UCSD-AML1 (cell line): Measurements from ENCODE around the gene OR2H1.
"Not testable (repeated sequence)": the region's sequence is repeated elsewhere in the genome, so short reads cannot be mapped to it uniquely, and the experiment has no call there.

Source experiments
- DNase-seq: peaks from one replicate; lab custom pipeline; 2025; ENCODE audit not compliant: unreplicated experiment; lab: John Stamatoyannopoulos, UW

The OR2H1 gene

DNA sequence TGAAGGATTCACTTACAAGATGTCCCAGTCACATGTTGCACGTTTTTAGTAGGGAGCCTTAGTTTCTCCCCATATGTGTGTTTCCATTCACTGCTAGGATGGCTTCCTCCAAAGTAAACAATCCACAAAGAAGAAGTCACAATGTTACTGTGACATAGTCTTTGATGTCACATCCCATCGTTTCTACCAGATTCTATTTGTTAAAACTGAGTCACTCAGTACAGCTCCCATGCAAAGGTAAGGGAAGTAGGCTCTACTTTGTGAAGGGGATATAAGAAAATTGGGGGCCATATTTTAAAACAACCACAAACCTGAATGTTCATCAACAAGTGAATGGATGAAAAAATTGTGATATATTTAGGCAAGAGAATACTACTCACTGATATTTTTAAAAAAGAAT is at the start of gene OR2H1, which contains the start of gene OR11A1:
OR2H1 (plus strand) TSS at position 185 of the 400 bp plus-strand sequence. CDS start 4,615 bp downstream, outside the sequence.
OR11A1 (minus strand) TSS at position 101 of the 400 bp plus-strand sequence. CDS start 29,430 bp downstream, outside the sequence.
- no peak for DNase-seq

DNA sequence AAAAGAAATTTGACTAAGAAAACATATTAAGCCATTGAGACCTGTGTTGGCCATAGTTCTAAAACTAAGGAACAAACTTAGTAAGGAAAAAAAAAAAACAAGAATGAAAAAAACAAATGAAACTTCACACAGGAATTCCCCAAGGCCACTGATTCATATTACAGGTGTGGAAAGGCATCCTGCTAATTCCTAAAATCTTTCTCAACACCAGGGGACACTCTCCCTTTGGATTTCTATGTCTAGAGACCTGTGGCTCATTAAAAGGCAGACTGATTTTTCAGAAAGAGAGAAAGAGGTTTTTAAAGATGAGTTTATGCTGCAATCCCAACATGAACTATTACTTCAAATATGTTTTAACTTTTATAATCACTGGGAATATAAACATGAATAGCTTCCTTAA is 42.4 kb upstream of the OR2H1 start, which contains the start of gene OR12D1:
OR12D1 (plus strand) TSS at position 341 of the 400 bp plus-strand sequence.
- DNase-seq = no peak

DNA sequence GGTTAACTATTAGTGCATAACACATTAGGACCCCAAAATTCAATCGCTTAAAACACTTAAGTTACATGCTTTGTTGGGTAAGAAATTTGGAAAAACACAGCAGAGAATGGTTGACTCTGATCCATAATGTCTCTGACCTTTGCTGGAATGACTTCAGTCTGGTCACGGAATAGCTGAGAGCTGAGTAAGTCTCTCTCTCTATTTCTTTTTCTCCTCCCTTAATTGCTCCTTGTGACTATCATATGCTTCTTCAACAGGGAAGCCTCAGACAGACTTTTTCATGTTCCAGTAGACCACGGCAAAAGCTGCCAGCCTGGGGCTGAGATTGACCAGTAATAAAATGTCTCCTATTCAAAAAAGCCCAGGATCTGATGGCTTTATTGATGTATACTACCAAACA is 37.4 kb upstream of the OR2H1 start:
- DNase-seq = no peak

DNA sequence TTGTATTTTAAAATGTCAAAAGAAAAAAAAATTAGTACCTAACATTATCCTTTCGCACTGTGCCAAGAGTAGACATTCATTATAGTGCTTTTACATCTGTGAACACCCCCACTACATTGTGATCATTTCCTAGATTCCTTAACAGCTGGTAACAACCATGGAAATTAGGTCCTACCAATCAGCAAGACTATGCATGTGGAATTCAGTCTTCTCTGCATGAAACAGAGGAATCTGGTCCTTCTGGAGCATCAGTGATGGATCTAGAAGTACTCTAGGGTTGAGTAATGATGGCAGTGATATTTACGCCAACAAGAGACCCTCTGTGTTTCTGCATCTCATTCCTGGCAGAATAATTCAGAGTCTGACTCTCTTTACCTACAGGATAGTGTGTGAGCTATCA is 32.8 kb upstream of the OR2H1 start:
- DNase-seq = no peak

DNA sequence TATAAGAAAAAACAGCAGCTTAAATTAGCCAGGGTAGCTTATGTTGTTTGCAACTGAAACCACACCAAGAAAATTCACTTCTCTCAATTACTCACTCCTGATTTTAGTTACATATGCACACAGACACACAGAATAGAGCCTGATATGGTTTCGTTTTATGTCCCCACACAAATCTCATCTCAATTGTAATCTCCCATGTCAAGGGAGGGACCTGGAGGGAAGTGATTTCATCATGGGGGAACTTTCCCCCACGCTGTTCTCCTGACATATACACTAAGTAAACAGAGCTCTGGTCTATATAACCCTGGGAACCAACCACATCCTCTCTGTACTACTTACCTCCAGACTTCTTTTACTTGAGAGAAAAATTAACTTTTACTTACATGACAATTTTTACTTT is 32.4 kb upstream of the OR2H1 start:
- DNase-seq = no peak

DNA sequence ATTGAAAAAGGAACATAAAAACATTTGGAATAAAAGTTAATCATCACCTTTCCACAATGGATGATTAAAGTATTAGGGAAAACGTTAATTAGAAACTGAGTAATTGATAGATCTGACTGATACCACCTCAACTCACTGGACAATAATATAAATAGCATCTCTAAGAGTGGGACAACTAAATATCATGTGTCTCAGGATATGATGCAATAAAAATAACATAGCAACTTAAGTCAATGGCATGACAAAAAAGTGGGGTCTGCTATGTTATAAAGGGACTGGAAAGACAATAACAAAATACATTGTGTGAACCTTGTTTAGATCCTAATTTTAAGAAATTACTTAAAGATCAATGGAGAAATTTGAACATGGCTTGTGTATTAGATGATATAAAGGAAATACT is 31.9 kb upstream of the OR2H1 start:
- no peak for DNase-seq

DNA sequence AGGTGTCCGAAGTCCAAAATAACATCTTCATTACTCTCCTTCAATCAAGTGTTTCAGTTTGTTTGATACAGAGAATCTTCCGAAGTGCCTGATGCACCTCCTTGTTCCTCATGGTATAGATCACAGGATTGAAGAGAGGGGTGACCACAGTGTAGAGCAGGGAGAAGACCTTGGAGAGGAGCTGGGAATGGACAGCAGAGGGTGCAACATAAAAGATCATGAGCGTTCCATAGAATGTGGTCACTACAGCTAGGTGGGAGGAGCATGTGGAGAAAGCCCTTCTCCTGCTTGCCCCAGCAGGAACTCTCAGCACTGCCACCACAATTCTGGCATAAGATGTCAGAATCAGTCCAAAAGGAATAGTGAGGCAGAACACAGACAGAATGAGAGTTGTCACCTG is 30.3 kb upstream of the OR2H1 start:
- no peak for DNase-seq

DNA sequence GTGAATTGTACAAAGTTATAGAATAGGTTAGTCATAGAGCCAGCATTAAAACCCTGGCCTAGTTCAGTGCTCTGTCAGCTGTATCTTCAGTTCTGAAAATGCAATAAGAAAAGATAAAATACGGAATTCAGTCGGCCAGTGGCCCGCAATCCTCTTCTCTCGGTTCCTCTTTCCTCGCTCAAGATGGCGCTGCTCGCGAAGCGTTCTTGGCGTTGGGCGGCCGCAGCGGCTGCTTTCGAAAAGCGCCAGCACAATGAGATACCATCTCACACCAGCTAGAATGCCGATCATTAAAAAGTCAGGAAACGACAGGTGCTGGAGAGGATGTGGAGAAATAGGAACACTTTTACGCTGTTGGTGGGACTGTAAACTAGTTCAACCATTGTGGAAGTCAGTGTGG is 20.2 kb upstream of the OR2H1 start:
- DNase-seq = not testable (repeated sequence)

DNA sequence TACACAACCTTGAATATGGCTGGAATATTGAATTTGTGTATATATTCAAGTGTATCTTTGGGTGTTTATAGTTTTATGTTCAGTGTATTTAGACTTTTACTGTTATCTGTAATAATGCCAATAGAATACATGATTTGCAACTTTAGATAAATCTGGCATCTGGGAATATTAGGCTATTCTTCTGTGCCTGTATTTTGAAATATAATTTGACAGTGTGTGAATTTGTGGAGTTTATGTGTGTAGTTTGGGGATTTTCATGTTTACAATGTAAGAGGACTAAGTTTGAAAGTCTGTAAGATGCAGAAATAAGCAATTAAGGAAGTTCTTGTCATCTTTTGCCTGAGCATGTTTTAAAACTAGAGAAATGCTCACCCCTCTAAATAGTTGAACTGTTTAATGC is 17.9 kb upstream of the OR2H1 start, which contains the start of gene OR10C1:
OR10C1 (plus strand) TSS at position 301 of the 400 bp plus-strand sequence. CDS start 710 bp downstream, outside the sequence.
- no peak for DNase-seq

DNA sequence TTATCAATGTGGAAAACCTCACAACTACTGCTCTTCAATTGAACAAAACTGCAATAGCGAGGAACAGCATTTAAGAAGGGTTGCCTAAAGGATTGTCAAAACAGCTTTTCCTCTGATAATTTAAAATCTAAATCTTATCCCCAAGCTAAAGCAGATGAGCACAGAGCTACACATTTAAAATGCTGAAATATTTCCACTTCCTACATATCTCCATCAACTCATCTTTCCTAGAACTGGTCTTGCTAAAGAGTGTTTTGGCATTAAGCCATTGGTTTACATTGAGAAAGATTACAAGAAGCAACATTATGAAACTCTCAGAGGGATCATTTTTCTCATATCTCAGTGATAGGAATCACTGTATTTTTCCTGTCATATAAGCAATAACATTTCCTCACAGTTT is 14.2 kb upstream of the OR2H1 start:
- no peak for DNase-seq

DNA sequence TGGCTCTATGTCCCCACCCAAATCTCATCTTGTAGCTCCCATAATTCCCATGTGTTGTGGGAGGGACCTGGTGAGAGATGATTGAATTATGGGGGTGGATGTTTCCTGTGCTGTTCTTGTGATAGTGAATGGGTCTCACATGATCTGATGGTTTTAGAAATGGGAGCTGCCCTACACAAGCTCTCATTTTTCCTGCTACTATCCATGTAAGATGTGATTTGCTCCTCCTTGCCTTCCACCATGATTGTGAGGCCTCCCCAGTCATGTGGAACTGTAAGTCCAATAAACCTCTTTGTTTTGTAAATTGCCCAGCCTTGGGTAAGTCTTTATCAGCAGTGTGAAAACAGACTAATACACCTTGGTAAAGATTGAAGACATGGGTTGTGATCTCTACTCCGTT is 12.9 kb upstream of the OR2H1 start:
- DNase-seq = not testable (repeated sequence)

DNA sequence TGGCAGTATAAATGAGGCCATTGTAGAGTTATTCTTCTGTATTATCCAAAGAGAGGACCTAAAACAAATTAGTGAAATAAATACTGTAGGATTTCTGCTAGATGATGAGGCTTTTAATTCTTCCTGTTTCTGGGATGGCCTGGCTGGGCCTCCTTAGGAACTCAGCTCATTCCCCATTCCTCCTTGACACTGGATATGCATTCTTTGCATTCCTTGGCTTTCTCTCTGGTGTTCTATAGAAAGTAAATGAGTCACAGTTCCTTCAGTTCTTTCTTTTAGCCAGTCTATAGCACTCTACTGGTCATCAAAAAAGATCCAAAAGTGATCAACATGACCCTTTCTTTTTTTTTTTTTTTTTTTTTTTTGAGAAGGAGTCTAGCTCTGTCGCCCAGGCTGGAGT is 9.3 kb upstream of the OR2H1 start:
- DNase-seq = no peak

DNA sequence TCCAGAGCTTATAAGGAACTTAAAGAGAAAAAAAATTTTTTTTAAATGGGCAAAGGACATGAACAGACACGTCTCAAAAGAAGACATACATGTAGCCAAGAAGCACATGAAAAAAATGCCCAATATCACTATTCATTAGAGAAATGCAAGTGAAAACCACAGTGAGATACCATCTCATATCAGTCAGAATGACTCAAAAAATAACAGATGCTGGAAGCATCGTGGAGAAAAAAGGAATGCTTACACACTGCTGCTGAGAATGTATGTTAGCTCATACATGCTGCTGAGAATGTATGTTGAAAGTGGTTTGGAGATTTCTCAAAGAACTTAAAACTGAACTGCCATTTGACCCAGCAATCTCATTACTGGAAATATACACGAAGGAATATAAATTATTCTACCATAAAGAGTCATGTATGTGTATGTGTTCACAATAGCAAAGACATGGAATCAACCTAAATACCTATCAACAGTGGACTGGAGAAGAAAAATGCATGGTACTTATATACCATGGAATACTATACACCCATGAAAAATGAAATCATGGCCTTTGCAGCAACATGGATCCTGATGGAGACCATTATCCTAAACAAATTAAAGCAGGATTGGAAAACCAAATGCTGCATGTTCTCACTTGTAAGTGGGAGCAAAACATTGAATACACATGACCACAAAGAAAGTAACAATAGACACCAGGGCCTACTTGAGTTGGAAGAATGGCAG is 5.3 kb upstream of the OR2H1 start:
- DNase-seq = no peak

DNA sequence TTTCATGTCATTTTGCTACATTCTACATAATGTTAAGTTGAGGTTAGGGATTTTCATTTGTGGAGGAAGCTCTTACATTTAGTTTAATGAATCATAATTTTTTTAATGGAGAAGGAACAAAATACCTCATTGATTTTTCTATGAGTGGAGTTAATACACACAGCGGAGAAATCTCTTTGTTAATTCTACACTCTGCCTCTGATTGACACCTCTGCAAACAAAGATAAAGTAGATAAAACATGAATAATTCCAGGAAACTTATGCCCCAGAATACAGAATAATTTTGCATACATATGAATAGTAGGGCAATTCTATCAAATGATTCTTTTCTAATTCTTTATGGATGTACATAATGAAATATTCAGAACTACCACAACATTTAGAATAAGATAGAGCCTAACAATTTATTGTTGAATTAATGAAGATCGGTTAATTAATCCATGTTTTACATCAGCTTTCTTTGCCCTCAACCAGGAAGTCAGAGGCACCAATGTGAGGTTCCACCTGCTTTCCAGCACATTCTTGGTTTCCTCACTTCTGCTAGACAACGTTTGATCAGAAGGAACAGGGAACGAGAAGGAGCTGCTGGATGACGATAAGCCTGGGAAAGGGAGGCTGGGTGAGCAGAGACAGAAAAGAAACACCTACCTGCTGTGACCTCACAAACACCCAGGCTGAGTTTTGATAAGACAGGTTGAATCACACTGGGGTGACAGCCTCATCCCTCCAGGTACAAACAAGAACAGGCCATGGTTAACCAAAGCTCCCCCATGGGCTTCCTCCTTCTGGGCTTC is 4.3 kb downstream of the OR2H1 start:
- DNase-seq = no peak

DNA sequence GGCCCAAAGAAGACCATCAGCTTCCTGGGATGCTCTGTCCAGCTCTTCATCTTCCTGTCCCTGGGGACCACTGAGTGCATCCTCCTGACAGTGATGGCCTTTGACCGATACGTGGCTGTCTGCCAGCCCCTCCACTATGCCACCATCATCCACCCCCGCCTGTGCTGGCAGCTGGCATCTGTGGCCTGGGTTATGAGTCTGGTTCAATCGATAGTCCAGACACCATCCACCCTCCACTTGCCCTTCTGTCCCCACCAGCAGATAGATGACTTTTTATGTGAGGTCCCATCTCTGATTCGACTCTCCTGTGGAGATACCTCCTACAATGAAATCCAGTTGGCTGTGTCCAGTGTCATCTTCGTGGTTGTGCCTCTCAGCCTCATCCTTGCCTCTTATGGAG is 5.1 kb downstream of the OR2H1 start:
- DNase-seq = no peak

DNA sequence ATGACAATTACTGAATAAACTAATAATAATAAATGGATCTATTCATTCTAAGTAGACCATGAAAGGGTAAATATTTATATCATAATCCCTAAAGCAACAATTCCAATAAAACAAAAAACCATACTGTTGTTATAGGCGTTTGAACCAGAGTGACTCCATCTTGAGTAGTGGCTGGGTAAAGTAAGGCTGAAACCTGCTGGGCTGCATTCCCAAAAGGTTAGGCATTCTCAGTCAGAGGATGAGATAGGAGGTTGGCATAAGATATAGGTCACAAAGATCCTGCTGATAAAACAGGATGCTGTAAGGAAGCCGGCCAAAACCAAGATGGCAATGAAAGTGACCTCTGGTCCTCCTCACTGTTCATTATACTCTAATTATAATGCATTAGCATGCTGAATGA is 8.3 kb downstream of the OR2H1 start:
- no peak for DNase-seq

DNA sequence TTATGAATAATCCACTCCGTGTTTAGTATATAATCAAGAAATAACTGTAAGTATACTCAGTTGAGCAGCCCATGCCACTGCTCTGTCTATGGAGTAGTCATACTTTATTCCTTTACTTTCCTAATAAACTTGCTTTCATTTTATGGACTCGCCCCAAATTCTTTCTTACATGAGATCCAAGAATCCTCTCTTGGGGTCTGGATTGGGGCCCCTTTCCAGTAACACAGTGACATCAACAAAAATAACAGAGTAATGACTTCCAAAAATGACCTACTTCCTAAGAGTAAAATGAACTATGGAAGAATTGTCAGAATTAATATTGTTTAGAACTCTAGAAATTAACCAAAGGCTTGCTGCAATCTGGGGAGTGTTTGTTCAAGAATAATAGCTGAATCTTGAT is 8.8 kb downstream of the OR2H1 start:
- DNase-seq = no peak

DNA sequence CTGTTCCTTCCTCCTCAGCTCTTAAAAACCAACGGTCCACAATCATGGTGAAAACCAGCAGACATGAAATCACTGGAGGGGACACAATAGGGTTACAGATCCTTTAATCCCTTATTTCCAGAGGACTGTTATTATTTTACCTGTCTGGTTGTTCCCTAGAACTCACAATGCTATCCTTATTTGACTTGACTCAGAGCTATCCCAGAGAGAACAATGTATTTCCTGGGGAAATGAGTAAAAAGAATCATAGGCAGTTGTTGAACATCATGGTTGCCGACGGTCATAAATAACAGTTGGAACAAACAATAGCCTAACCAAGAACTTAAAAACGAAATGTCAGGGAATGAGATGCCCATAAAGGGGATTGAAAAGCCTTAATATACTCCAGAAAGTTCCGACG is 9.3 kb downstream of the OR2H1 start:
- DNase-seq = no peak

DNA sequence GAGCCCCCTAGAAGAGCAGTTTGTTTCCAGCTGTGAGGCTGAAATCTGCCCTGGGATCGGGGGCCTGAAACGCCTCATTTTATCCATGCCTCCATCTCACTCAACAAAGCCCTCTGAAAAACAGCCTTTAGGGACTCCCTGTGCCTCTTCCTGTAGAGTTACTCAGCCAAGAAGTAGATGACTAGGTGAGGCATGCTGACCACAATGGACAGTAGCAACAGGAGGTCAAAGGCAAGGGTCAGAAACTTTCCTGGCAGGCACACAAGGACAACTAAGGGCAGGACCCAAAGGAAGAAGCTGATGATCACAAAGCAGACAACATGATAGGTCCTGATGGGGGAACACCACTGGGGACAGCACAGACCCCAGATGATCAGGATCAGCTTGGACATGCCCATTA is 18.0 kb downstream of the OR2H1 start:
- no peak for DNase-seq

DNA sequence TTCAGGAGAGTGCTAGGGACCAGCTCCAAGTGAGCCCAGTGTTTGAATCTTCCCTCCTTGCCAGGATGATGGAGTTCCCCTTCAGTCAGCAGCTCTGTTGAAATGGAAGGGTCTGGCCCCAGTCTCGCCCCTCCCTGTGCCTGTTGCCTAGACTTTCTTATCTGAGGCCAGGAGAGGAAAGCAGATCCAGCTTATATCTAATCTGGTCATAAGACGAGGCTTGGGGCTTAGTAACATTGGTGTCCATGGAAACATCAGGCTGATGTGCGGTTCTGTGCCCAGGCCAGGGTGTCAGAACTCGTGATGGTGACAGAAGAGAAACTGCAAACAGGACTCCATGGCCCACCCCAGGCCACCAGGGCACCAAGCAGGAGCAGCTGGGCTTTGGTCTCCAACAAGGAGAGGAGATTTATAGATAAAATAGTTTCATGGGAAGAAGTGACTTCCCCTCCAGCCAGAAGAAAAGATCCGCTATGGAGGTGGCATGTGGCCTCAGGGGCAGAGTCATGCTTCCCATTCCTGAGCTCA is 21.0 kb downstream of the OR2H1 start:
- DNase-seq = no peak

DNA sequence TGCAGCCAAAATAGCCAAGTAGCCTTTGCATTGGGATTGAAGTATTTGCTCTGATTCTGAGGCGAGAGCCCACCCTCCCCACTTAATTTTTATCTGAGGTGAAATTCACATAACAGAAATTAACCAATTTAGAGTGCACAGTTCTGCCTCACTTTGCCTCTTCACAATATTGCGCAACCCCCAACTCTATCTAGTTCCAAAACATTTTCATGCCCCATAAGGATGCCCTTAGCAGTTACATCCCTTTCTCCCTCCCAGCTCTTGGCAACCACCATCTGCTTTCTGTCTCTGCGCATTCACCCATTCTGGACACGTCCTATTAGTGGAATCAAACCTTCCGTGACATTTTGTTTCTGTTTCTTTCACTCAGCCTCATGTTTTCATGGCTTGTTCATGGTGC is 21.8 kb downstream of the OR2H1 start:
- DNase-seq = no peak

DNA sequence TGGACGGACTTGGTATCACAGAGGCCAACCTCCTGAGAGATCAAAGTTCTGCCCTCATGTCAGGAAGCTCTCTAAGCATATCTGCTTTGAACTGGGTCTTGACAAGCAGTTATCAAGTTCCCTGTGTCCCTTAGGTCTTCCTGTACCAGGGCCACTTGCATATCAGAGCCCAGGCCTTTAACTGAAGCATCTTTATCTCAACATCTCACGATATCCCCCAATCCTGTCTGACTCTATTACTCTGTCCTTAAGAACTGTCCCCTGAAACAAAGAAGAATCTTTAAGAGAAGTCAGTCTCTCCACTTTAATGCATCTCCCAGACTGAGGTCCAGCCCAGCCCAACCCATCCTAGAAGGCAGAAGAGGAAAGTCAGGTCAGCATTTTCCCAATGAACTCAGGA is 22.6 kb downstream of the OR2H1 start:
- DNase-seq = no peak
